Activated CD8-positive, alpha-beta memory T cell treated with anti-CD3 and anti-CD28 coated beads, Interleukin-2, amount 50 U/mL, for 24 hours (primary cell): ENCODE results near the gene CMYA5.

Experiments
- DNase-seq: peaks from one replicate; pipeline ENCODE4 v3.0.0-alpha.2; 2020; ENCODE audit errors: extremely low read depth

The CMYA5 gene

GRCh38 chr5:79834754-79835714, 145.4 kb downstream of the CMYA5 start:
- DNase-seq = no peak

DNA sequence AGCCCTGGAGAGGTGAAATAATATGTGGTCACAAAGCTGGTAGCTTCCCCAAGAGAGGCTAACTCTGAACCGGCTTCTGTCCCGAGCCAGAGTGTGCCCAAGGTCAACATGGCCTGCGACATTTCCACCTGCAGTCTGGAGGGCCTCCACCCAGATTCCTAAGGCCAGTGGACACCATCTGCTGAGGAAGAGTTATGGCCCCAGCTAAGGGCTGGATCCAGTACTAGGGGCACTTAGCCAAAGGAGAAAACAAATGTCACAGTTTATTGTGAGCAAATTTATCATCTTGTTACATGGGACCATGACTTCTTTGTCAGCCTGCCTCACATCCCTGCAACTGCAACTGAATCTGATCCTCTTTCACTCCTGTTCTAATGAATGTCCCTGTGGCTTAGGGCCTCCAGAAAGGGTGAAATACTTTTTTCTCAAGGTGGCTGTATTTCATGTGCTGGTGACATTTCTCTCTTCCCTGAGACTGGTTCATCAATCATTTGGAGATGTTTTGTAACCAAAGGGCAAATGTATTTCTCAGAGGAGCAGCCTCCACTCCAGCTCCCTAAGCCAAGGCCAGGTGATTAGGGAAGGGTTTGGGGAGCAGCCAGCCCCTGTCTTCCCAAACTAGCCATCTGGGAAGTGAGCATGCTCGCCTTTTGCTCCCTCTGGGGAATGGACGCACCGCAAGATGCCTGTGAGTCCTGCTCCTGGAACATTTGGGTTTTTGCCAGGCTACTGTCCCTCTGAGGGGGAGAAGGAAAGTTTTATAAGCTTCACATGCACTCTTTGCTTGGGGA, 148.3 kb downstream of the CMYA5 start:
- no peak for DNase-seq

DNA sequence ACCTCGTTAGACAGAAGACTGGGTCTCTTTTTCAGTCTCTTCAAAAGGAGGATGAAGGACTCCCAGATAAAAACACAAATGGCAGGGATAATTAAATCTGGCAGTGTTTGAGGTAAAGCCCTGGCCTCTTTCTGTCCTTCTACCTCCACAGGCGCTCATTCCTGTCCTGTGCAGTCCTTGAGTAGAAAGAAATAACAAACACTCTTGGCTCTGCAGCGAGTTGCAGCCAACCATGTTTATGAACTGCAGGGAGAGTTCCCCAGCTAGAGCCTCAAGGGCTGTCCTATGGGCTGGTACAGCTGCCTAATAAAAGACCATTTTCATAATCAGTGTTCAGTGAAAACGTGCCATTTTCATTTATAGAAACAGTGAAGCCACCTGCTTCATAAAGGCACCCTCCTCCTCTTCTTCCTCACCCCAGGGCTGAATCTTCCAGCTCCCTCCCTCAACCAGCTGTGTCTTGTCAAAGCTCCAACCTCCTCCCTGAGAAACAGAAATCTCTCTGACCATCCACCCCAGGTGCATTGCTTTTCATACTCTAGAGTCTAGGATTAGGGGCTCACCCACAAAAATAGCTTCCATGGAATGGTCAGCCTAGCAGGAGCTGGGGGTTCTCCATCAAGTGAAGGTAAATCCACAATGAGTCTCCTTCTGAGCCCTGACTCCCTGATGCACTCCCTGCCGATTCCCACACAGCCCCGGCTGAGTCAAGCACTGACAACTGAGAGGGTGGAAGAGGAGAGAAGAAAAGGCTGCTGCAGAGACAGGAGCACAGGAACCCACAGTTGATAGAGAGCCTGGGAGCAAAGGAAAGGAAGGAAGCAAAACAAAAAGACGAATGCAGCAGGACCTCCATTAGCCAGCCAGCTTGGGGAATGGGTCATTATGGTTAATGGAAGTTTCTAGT, 150.7 kb downstream of the CMYA5 start:
- DNase-seq = no peak

- DNase-seq = no peak
Observed at GRCh38 chr5:79841172-79841571, 151.5 kb downstream of the CMYA5 start.

DNA sequence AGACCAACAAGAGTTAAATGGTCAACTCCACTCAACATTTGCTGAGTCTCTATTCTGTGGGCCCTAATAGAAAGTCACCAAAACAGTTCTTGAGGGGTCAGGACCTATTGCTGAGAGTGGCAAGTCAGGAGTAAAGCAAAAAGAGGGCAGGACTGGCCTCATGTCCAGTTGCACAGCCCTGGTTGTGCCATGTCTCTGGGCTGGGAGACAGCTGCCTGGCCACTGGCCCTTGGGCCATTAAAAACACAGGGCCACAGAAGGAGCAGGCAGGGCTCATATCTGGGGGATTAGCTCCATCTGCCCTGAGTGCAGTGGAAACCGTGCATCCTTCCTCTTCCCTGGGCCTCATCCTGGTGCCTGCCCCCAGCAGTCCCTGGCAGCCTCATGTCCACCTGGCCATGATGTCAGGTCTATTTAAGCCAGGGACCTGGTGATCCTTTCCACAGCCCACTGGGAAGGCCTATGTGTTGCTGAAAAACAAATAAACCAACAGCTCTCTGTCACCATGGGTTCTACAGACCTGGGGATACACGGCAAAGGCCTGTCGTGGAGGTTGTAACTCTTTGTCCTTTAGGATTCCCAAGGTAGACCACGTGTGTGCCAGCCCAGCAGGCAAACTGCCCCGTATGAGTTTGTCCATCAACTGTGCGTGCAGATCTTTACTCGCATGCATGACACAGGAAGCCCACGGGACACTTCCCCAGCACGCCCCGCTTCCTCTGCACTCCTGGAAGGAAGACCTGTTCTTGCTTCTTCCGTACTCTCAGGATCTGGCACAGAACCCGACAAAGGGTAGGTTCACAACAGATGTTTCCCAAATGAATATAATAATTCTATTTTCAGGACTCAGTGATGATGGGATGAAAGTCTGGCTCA, 152.6 kb downstream of the CMYA5 start:
- no peak for DNase-seq

DNA sequence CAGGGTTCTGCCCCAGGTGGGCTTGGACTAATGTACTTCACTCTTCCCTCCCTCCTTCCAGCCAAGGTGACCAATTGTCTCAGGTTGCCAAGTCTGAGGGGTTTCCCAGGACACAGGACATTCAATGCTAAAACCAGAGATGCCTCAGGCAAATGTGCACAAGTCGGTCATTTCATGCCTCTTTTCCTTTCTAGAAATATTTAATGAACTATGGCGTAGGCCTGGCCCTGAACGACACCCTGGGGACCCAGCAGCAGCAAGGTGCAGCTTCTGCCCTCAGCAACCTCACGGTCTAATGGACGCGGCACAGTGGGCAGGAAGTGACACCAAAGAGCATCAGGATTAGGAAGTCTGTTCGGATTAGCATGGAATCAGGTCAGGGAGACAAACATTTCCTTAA, 153.4 kb downstream of the CMYA5 start:
- DNase-seq = no peak

DNA sequence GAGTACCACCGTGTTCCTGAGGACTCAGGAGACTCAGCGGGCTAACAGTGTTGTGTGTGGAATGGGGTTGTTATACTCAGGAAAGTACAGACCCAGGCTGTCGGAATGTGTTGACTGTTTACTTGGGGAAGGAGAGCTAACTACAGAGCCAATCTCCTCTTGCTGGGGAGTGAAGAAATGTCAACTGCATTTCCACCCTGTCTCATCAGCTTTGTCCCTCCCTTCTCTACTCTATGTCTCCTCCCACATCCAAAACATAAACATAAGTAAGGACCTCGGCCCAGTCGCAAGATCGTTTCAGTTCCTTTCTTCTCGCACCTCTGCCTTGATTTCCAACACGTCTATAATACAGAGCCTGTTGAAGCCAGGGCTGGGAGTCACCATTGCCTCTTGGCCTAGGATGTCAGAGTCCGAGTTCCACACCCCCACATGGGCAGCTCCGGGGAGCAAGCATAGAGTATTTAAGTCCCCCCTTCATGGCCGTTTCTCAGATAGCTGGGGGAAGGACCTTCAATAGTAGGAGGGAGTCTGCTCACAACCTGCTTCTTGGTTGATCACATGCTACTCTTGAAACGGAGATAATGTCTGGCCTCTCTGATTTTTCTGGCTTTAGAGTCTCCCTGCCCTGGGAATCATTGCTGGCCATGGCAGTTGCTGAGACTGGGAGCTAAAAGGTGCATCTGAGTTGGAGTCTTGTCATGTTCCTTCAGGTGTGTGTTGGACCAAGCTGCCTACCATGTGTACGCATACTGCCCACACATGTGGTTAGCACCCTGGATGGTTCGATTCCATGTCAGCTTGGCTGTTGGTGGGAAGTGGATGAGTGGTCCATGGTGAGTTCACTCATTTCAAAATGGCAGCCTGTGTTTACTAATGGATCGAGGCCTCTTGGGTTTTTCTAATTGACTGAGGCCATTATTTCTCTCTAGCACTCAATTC, 154.1 kb downstream of the CMYA5 start:
- DNase-seq = no peak

GRCh38 chr5:79844571-79844970, 154.9 kb downstream of the CMYA5 start:
- no peak for DNase-seq

DNA sequence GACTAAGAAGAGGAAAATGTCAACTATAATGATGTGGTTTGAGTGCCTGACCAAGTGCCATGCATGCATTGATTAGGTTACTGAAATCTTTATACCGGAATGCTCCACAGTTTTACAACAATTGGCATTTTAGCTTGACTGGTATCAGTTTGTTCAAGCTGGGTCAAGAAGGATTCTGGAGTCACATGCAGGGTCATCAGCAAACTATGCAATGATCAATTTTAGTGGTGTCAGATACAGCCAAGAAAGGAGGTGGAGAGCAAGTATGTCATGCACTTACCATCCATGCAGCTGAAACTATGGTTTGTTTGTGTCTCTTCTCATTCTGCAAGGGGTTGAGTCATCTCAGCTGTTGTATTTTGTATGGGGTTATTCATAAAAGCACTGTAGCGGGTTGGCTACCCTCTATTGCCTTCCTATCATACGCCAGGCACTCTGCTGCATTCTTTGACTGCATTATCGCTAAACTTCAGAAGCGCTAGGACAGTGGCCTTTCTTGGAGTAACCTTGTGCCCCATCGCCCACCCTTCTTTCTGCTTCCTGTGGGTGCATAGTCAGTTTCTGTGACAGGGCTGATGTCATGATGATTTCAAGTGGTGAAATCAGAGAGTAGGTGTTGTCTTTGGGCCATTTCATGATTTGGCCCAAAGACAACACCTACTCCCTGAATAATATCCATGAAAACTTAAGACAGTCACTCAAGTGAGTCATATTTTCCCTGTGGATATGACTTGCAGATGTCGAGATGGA, 156.0 kb downstream of the CMYA5 start:
- no peak for DNase-seq

DNA sequence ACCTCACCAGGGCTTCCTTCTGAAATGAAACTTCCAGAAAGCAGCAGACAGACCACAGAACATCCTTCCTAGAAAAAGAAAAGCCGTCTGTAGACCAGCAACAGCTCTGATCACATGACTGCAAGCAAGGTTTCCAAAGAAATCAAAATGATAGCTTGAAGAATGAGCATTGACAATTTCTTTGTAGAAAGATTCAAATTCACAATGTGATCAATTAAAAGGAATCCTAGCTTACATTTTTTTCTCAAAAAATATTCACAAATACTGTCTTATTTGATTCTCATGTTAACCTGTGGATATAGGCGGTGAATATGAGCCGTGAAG, 156.5 kb downstream of the CMYA5 start:
- DNase-seq = no peak

GRCh38 chr5:79847561-79847960, 157.9 kb downstream of the CMYA5 start:
- DNase-seq = no peak

- DNase-seq = no peak
Observed at GRCh38 chr5:79849061-79849460, 159.4 kb downstream of the CMYA5 start.
